Measurements from ENCODE around the gene IGF1R. TPM values are rescaled to one million over a fixed set of nuclear protein-coding genes. Genes with fewer than 3 reads are reported as not detected.
"Not testable (repeated sequence)": the region's sequence is repeated elsewhere in the genome, so short reads cannot be mapped to it uniquely, and the experiment has no call there.

Gene IGF1R
- polyA plus RNA-seq, 6 donors from 2014 or later: 0.78 to 5.5 (median 3.3) TPM

- no peaks in the 10 kb centered on the region for H3K4me1 Mint-ChIP-seq
- H3K9me3 Mint-ChIP-seq: peaks cover 0 to 5% (median 0%) of the 10 kb centered on the region in 7 donors
- ATAC-seq (ENCODE audit: low read depth in 2 of 2) (no peak), DNase-seq (no peak)
- H3K27me3 Mint-ChIP-seq: peaks cover 0 to 4% (median 0%) of the 10 kb centered on the region in 3 donors
- no peaks in the 10 kb centered on the region for H3K36me3 Mint-ChIP-seq
- H3K4me3 Mint-ChIP-seq: no peak overlapping the region
- no peak overlapping the region for H3K27ac Mint-ChIP-seq
Measured at GRCh38 chr15:98978153-98978552, 329.8 kb downstream of the IGF1R start.

DNA sequence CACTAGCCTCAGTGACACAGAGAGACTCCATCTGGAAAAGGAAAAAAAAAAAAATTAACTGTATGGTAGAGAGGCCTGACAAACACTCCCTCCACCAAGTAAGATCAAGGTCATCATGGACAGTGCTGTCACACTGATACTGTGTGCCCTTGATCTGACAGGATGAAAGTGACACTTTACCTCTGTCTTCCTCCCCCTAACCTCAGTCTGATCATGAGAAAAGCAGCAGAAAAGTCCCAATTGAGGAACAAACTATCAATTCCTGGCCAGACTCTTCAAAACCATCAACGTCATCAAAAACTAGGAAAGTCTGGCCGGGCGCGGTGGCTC lies 332.5 kb downstream of the IGF1R start:
- no peak for ATAC-seq (ENCODE audit: low read depth in 2 of 2)
- H3K4me1 Mint-ChIP-seq: no peaks in the 10 kb centered on the region
- H3K9me3 Mint-ChIP-seq: peaks cover 4 to 13% (median 8%) of the 10 kb centered on the region in 7 donors
- H3K27me3 Mint-ChIP-seq: peaks cover 4 to 18% (median 12%) of the 10 kb centered on the region in 3 donors
- DNase-seq: no peak
- no peak overlapping the region for H3K4me3 Mint-ChIP-seq
- peaks cover 0 to 7% of the 10 kb centered on the region in 2 donors for H3K36me3 Mint-ChIP-seq
- H3K27ac Mint-ChIP-seq: no peak overlapping the region

GRCh38 chr15:98981851-98982722 lies 333.7 kb downstream of the IGF1R start:
- Mint-ChIP-seq H3K4me1 (no peaks in the 10 kb centered on the region), H3K4me3 (no peak overlapping the region), H3K27me3 (peaks cover 9 to 27% (median 22%) of the 10 kb centered on the region in 3 donors), H3K36me3 (peaks cover 5 to 17% of the 10 kb centered on the region in 2 donors), H3K9me3 (peaks cover 13 to 22% (median 16%) of the 10 kb centered on the region in 7 donors), H3K27ac (no peak overlapping the region)
- no peak for ATAC-seq (ENCODE audit: low read depth in 2 of 2)
- no peak for DNase-seq

- DNase-seq (no peak), ATAC-seq (ENCODE audit: low read depth in 2 of 2) (no peak)
- Mint-ChIP-seq H3K4me3 (no peak overlapping the region), H3K36me3 (peaks cover 5 to 17% of the 10 kb centered on the region in 2 donors), H3K27me3 (peaks cover 9 to 35% (median 22%) of the 10 kb centered on the region in 3 donors), H3K4me1 (no peaks in the 10 kb centered on the region), H3K27ac (no peak overlapping the region), H3K9me3 (peaks cover 14 to 22% (median 16%) of the 10 kb centered on the region in 7 donors)
Measured at GRCh38 chr15:98983334-98983733, 335.0 kb downstream of the IGF1R start.

DNA sequence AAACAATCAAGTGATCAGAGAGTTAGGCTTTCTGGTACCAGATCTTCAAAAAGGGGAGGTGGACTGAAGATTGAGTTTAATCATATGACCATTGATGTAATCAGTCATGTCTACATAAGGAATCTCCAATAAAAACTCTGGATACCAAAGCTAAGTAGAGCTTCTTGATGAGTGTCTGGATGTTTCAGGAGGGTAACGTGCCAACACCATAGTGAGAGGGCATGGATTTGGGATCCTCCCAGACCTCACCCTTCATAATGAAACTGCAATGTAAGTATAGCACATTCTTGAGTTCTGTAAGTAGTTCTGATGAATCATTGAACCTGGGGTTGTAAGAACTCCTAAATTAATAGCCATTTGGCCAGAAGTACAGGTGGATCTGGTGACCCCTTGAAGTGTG lies 337.9 kb downstream of the IGF1R start:
- Mint-ChIP-seq H3K27ac (peak overlapping the region in 1 of 6 donors; percentile 87), H3K9me3 (peaks cover 15 to 25% (median 22%) of the 10 kb centered on the region in 7 donors), H3K4me1 (no peaks in the 10 kb centered on the region), H3K4me3 (peak overlapping the region in 1 of 8 donors; percentile 21), H3K27me3 (peaks cover 25 to 62% (median 40%) of the 10 kb centered on the region in 3 donors), H3K36me3 (peaks cover 5 to 17% of the 10 kb centered on the region in 2 donors)
- DNase-seq: no peak
- no peak for ATAC-seq (ENCODE audit: low read depth in 2 of 2)

DNA sequence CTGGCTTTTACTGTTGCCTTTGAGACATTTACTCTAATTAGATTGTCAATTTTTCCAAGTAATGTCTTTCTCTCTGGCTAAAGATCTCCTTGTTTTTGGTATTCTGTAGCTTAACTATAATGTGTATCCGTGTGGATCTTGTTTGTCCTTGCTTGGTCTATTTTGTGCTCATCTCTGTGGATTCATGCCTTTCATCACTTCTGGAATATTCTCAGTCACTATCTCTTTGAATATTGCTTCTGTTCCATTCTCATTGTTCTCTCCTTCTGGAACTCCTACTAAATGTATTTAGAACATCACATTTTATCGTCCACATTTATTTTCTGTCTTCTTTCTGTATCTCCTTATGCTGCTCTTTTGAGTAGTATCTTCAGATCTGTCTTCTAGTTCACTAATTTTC lies 346.6 kb downstream of the IGF1R start:
- Mint-ChIP-seq H3K4me3 (no peak overlapping the region), H3K9me3 (peaks cover 5 to 38% (median 22%) of the 10 kb centered on the region in 7 donors), H3K36me3 (peaks cover 0 to 10% of the 10 kb centered on the region in 2 donors), H3K27ac (peak overlapping the region in 1 of 6 donors; percentile 35), H3K4me1 (no peaks in the 10 kb centered on the region), H3K27me3 (peaks cover 16 to 34% (median 16%) of the 10 kb centered on the region in 3 donors)
- no peak for DNase-seq
- no peak for ATAC-seq (ENCODE audit: low read depth in 2 of 2)

- peaks cover 0 to 10% of the 10 kb centered on the region in 2 donors for H3K36me3 Mint-ChIP-seq
- H3K4me1 Mint-ChIP-seq: no peaks in the 10 kb centered on the region
- peaks cover 7 to 21% (median 9%) of the 10 kb centered on the region in 3 donors for H3K27me3 Mint-ChIP-seq
- H3K27ac Mint-ChIP-seq: no peak overlapping the region
- no peak for DNase-seq
- H3K4me3 Mint-ChIP-seq: no peak overlapping the region
- ATAC-seq (ENCODE audit: low read depth in 2 of 2): no peak
- peaks cover 5 to 38% (median 24%) of the 10 kb centered on the region in 7 donors for H3K9me3 Mint-ChIP-seq
Measured at GRCh38 chr15:98996169-98996568, 347.8 kb downstream of the IGF1R start.

DNA sequence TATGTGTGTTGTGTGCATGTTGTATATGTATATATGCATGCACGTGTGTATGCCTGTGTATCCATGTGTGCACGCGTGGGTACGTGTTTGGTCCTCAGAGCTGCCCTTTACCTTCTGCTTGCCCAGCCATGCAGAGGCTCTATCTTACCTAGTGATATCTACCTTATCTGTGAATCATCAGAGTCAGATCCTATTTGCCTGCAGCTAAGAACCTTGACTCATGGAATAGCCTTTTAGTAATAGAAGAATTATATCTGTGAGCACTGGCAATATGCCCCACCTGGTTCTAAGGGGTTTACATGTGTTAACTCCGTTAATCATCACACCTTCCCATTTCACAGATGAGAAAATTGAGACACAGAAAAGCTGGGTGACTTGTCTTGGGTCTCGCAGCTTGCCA lies 348.3 kb downstream of the IGF1R start:
- ATAC-seq (ENCODE audit: low read depth in 2 of 2): no peak
- Mint-ChIP-seq H3K27ac (no peak overlapping the region), H3K9me3 (peaks cover 5 to 37% (median 24%) of the 10 kb centered on the region in 7 donors), H3K4me1 (no peaks in the 10 kb centered on the region), H3K36me3 (peaks cover 0 to 10% of the 10 kb centered on the region in 2 donors), H3K4me3 (no peak overlapping the region), H3K27me3 (peaks cover 7 to 17% (median 8%) of the 10 kb centered on the region in 3 donors)
- DNase-seq: no peak

DNA sequence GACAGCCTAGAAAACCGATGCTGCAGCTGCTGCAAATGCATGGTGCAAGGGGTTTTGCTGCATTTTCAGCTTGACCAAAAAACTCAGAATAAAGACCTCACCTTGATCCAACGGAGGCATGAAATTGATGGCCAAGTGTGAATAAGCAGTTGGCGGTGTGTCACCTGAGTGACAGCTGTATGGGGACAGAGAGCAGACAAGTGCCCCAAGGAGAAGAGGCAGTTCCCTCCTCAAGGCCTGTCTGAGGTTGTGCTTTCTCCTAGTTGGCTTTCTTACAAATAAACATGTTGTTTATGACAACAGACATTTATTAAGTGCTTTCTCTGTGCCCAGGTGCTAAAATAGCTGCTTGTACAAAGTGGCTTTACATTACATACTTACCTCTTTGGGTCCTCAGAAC lies 349.0 kb downstream of the IGF1R start:
- DNase-seq: no peak
- H3K27me3 Mint-ChIP-seq: peaks cover 7 to 15% (median 8%) of the 10 kb centered on the region in 3 donors
- ATAC-seq (ENCODE audit: low read depth in 2 of 2): no peak
- no peak overlapping the region for H3K4me3 Mint-ChIP-seq
- H3K36me3 Mint-ChIP-seq: peaks cover 0 to 10% of the 10 kb centered on the region in 2 donors
- H3K9me3 Mint-ChIP-seq: peaks cover 5 to 30% (median 20%) of the 10 kb centered on the region in 7 donors
- peak overlapping the region in 1 of 6 donors; percentile 33 for H3K27ac Mint-ChIP-seq
- H3K4me1 Mint-ChIP-seq: no peaks in the 10 kb centered on the region

DNA sequence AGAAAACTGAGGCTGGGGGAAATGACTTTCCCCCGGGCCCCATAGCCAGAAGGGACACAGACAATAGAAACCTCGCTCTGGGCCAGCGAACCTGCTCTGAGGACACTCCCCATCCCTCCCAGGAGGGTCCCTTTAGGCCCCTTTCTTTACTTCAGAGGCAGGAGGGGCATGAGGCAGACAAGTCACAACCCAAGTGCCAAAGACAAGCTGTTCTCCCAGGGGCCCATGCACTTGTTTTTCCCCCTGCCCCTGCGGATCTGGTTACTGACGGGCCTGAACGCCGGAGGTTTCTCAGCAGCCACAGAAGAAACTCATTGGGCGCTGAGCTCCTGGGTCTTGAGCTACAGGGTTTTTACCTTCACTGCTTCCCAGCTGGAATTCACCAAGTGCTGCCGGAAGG lies 349.4 kb downstream of the IGF1R start:
- H3K27me3 Mint-ChIP-seq: peaks cover 7 to 11% (median 8%) of the 10 kb centered on the region in 3 donors
- DNase-seq: no peak
- H3K9me3 Mint-ChIP-seq: peaks cover 5 to 30% (median 18%) of the 10 kb centered on the region in 7 donors
- H3K27ac Mint-ChIP-seq: peak overlapping the region in 1 of 6 donors; percentile 33
- no peak for ATAC-seq (ENCODE audit: low read depth in 2 of 2)
- no peaks in the 10 kb centered on the region for H3K4me1 Mint-ChIP-seq
- H3K36me3 Mint-ChIP-seq: peaks cover 0 to 10% of the 10 kb centered on the region in 2 donors
- no peak overlapping the region for H3K4me3 Mint-ChIP-seq

- DNase-seq: no peak
- Mint-ChIP-seq H3K27me3 (peaks cover 7 to 8% (median 7%) of the 10 kb centered on the region in 3 donors), H3K4me1 (no peaks in the 10 kb centered on the region), H3K4me3 (no peak overlapping the region), H3K9me3 (peaks cover 5 to 30% (median 14%) of the 10 kb centered on the region in 7 donors), H3K36me3 (peaks cover 0 to 10% of the 10 kb centered on the region in 2 donors), H3K27ac (no peak overlapping the region)
- no peak for ATAC-seq (ENCODE audit: low read depth in 2 of 2)
Measured at GRCh38 chr15:98998279-98998678, 349.9 kb downstream of the IGF1R start.

DNA sequence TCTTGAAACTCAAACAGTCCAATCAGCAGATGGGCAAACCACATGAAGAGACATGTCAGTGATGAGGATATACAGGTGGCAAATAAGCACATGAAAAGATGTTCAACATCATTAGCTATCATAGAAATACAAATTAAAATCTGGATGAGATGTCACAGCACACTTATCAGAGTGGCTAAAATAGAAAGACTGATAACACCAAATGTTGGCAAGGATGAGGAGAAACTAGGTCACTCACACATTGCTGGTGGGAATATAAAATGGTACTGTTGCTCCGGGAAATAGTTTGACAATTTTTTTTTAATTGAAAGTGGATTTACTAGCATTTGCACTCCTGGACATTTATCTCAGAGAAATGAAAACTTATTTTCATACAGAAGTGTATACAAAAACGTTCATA lies 350.9 kb downstream of the IGF1R start:
- DNase-seq: no peak
- H3K27me3 Mint-ChIP-seq: peaks cover 6 to 8% (median 7%) of the 10 kb centered on the region in 3 donors
- H3K4me1 Mint-ChIP-seq: no peaks in the 10 kb centered on the region
- peaks cover 0 to 10% of the 10 kb centered on the region in 2 donors for H3K36me3 Mint-ChIP-seq
- H3K9me3 Mint-ChIP-seq: peaks cover 5 to 30% (median 13%) of the 10 kb centered on the region in 7 donors
- no peak for ATAC-seq (ENCODE audit: low read depth in 2 of 2)
- no peak overlapping the region for H3K27ac Mint-ChIP-seq
- H3K4me3 Mint-ChIP-seq: no peak overlapping the region

- Mint-ChIP-seq H3K27ac (no peak overlapping the region), H3K36me3 (peaks cover 0 to 6% of the 10 kb centered on the region in 2 donors), H3K27me3 (peaks cover 4 to 7% (median 4%) of the 10 kb centered on the region in 3 donors), H3K4me3 (peak overlapping the region in 1 of 8 donors; percentile 52), H3K9me3 (peaks cover 0 to 15% (median 5%) of the 10 kb centered on the region in 7 donors), H3K4me1 (peaks cover 0 to under 1% (median 0%) of the 10 kb centered on the region in 3 donors)
- no peak for DNase-seq
- ATAC-seq (ENCODE audit: low read depth in 2 of 2): no peak
Measured at GRCh38 chr15:99002226-99002625, 353.9 kb downstream of the IGF1R start.

DNA sequence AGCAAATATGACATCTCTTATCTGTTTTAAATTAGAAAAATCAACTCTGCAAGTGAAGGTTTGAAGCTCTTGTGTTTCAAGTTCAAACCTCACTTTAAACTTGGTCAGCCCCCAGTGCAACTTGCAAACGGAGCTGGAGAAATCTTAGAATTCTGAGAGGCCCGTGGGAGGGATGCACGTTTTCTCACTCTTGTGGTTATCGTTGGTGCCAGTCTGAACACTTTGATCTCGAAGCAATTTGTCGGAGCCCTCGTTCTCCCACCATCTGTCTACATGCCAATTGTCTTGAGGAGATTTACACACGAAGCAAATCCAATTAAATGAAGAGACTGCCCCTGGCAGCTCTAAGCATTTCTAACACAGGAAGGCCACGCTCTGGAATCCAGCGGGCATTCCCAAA lies 355.0 kb downstream of the IGF1R start:
- DNase-seq; H3K4me1 Mint-ChIP-seq; H3K27ac Mint-ChIP-seq; H3K4me3 Mint-ChIP-seq; ATAC-seq (ENCODE audit: low read depth in 2 of 2): not testable (repeated sequence)
- Mint-ChIP-seq H3K9me3 (peaks cover 2 to 23% (median 5%) of the 10 kb centered on the region in 7 donors), H3K36me3 (peaks cover 0 to 12% of the 10 kb centered on the region in 2 donors), H3K27me3 (peaks cover 7 to 10% (median 10%) of the 10 kb centered on the region in 3 donors)

All from naive B cell (primary cell).